Stimulated activated CD4-positive, alpha-beta T cell treated with anti-CD3 and anti-CD28 coated beads, Interleukin-15, amount 100 ng/mL, for 24 hours (primary cell): ENCODE measurements around the gene PALLD.

ENCODE experiments used
- DNase-seq: peaks from one replicate; pipeline ENCODE4 v3.0.0-alpha.2; 2020

PALLD gene

GRCh38 chr4:168594121-168594520 is 97.3 kb downstream of the PALLD start:
- no peak for DNase-seq

GRCh38 chr4:168598191-168598590 is 101.3 kb downstream of the PALLD start:
- DNase-seq = no peak

- DNase-seq = no peak
Measured at GRCh38 chr4:168600796-168601583, 104.1 kb downstream of the PALLD start.

GRCh38 chr4:168601899-168602298 is 105.0 kb downstream of the PALLD start:
- no peak for DNase-seq

GRCh38 chr4:168604496-168605373 is 107.9 kb downstream of the PALLD start:
- no peak for DNase-seq

- no peak for DNase-seq
Measured at GRCh38 chr4:168605411-168605810, 108.6 kb downstream of the PALLD start.

GRCh38 chr4:168607215-168607614 is 110.4 kb downstream of the PALLD start:
- DNase-seq = no peak

GRCh38 chr4:168608771-168609170 is 111.9 kb downstream of the PALLD start:
- no peak for DNase-seq

GRCh38 chr4:168609369-168609768 is 112.5 kb downstream of the PALLD start:
- no peak for DNase-seq

GRCh38 chr4:168610911-168611530 is 114.2 kb downstream of the PALLD start:
- no peak for DNase-seq

GRCh38 chr4:168612450-168613135 is 115.7 kb downstream of the PALLD start:
- no peak for DNase-seq

GRCh38 chr4:168613869-168614268 is 117.0 kb downstream of the PALLD start:
- DNase-seq = no peak

GRCh38 chr4:168614281-168615057 is 117.6 kb downstream of the PALLD start:
- DNase-seq = no peak

- no peak for DNase-seq
Measured at GRCh38 chr4:168615294-168616065, 118.6 kb downstream of the PALLD start.

GRCh38 chr4:168618577-168619265 is 121.9 kb downstream of the PALLD start:
- no peak for DNase-seq

GRCh38 chr4:168619266-168619631 is 122.4 kb downstream of the PALLD start:
- no peak for DNase-seq

- DNase-seq = no peak
Measured at GRCh38 chr4:168621806-168622589, 125.1 kb downstream of the PALLD start.

- no peak for DNase-seq
Measured at GRCh38 chr4:168622600-168622999, 125.7 kb downstream of the PALLD start.

- DNase-seq = no peak
Measured at GRCh38 chr4:168623011-168623410, 126.2 kb downstream of the PALLD start.

- no peak for DNase-seq
Measured at GRCh38 chr4:168623484-168623883, 126.6 kb downstream of the PALLD start.
